HEK293 (cell line): ENCODE measurements around the gene TCF3.

Experiments used
- CTCF ChIA-PET: fragments of 350-600 bp; formaldehyde crosslinking; extraction: SDS; loops from one replicate; lab custom pipeline; 2021; ENCODE audit warnings: antibody characterized with exemption; lab: Yijun Ruan, JAX
- POLR2A ChIA-PET: fragments of 300-600 bp; formaldehyde crosslinking; extraction: SDS; loops from one replicate; lab custom pipeline; 2020; ENCODE audit warnings: antibody characterized with exemption, inconsistent platforms; lab: Yijun Ruan, JAX
- H3K27ac ChIP-seq: fragments of 200-500 bp; sonication (Bioruptor generic); 2 replicates; pipeline ENCODE4 v1.5.1; 2014; ENCODE audit warnings: low read depth, low read length, control low read depth, inconsistent platforms; ENCODE audit errors: extremely low read depth
- H3K36me3 ChIP-seq, 2 experiments: fragments of 200-500 bp in 1 of 2; sonication (Bioruptor generic) in 1 of 2; 1 replicate in 1 of 2; 2 replicates in 1 of 2; pipeline ENCODE4 v1.5.1; 2014 to 2017; ENCODE audit warnings: inconsistent platforms in 2 of 2, low read length in 2 of 2; ENCODE audit not compliant: control insufficient read depth in 2 of 2, insufficient read depth in 1 of 2
- H3K4me1 ChIP-seq: fragments of 200-500 bp; sonication (Bioruptor generic); 2 replicates; pipeline ENCODE4 v1.5.1; 2014; ENCODE audit warnings: mild to moderate bottlenecking, low read length, inconsistent platforms; ENCODE audit not compliant: control insufficient read depth, insufficient read depth
- H3K4me3 ChIP-seq: 2 replicates; pipeline ENCODE4 v1.5.1; 2011; ENCODE audit warnings: low read depth, mild to moderate bottlenecking, control low read depth, low read length, moderate library complexity
- H3K9me3 ChIP-seq: fragments of 200-500 bp; sonication (Bioruptor generic); 2 replicates; pipeline ENCODE4 v1.5.1; 2014; ENCODE audit warnings: low read depth, low read length, inconsistent platforms; ENCODE audit not compliant: control insufficient read depth, insufficient read depth
- HIC1 ChIP-seq: fragments of 450-650 bp; formaldehyde crosslinking; IDR thresholded peaks from 2 replicates; pipeline ENCODE4 v1.5.1; 2016; ENCODE audit warnings: missing biosample characterization, missing genetic modification characterization
- HOXA7 ChIP-seq: sonication (generic); formaldehyde crosslinking; IDR thresholded peaks from 2 replicates; pipeline ENCODE4 v1.8.1; 2022; ENCODE audit warnings: missing genetic modification reagents, borderline replicate concordance
- KLF7 ChIP-seq: fragments of 450-650 bp; formaldehyde crosslinking; IDR thresholded peaks from 2 replicates; pipeline ENCODE4 v1.5.1; 2016; ENCODE audit warnings: missing biosample characterization, missing genetic modification characterization, borderline replicate concordance
- KLF8 ChIP-seq: fragments of 450-650 bp; formaldehyde crosslinking; IDR thresholded peaks from 2 replicates; pipeline ENCODE4 v1.5.1; 2016; ENCODE audit warnings: missing biosample characterization, missing genetic modification characterization
- SCRT2 ChIP-seq: fragments of 450-650 bp; formaldehyde crosslinking; IDR thresholded peaks from 2 replicates; pipeline ENCODE4 v1.5.1; 2016; ENCODE audit warnings: missing biosample characterization, missing genetic modification characterization
- ZFHX2 ChIP-seq: fragments of 450-650 bp; formaldehyde crosslinking; conservative IDR thresholded peaks from 2 replicates; pipeline ENCODE4 v1.5.1; 2016; ENCODE audit warnings: missing biosample characterization, missing genetic modification characterization
- ZFP37 ChIP-seq: fragments of 450-650 bp; formaldehyde crosslinking; IDR thresholded peaks from 2 replicates; pipeline ENCODE4 v1.5.1; 2016; ENCODE audit warnings: missing biosample characterization, missing genetic modification characterization
- ZNF157 ChIP-seq: fragments of 450-650 bp; formaldehyde crosslinking; IDR thresholded peaks from 2 replicates; pipeline ENCODE4 v1.5.1; 2016; ENCODE audit warnings: missing biosample characterization, missing genetic modification characterization
- ZNF18 ChIP-seq: fragments of 450-650 bp; formaldehyde crosslinking; IDR thresholded peaks from 2 replicates; pipeline ENCODE4 v1.5.1; 2016; ENCODE audit warnings: missing biosample characterization, missing genetic modification characterization
- ZNF362 ChIP-seq: fragments of 450-650 bp; formaldehyde crosslinking; IDR thresholded peaks from 2 replicates; pipeline ENCODE4 v1.5.1; 2016; ENCODE audit warnings: missing biosample characterization, missing genetic modification characterization
- ZNF555 ChIP-seq: fragments of 450-650 bp; formaldehyde crosslinking; conservative IDR thresholded peaks from 2 replicates; pipeline ENCODE4 v1.5.1; 2017; ENCODE audit warnings: missing biosample characterization, mild to moderate bottlenecking, missing genetic modification characterization, inconsistent platforms
- ZNF624 ChIP-seq: fragments of 450-650 bp; formaldehyde crosslinking; IDR thresholded peaks from 2 replicates; pipeline ENCODE4 v1.5.1; 2017; ENCODE audit warnings: missing biosample characterization, missing genetic modification characterization
- ZNF692 ChIP-seq: fragments of 450-650 bp; formaldehyde crosslinking; IDR thresholded peaks from 2 replicates; pipeline ENCODE4 v1.5.1; 2016; ENCODE audit warnings: missing biosample characterization, missing genetic modification characterization
- ZNF777 ChIP-seq: fragments of 450-650 bp; formaldehyde crosslinking; IDR thresholded peaks from 2 replicates; pipeline ENCODE4 v1.5.1; 2017; ENCODE audit warnings: missing biosample characterization, missing genetic modification characterization, borderline replicate concordance
- ZSCAN16 ChIP-seq: fragments of 450-650 bp; formaldehyde crosslinking; IDR thresholded peaks from 2 replicates; pipeline ENCODE4 v1.5.1; 2016; ENCODE audit warnings: missing biosample characterization, missing genetic modification characterization
- TF ChIP-seq, protein P1 (sequence below): fragments of 450-650 bp; formaldehyde crosslinking; IDR thresholded peaks from 2 replicates; pipeline ENCODE4 v1.5.1; 2016; ENCODE audit warnings: missing biosample characterization, missing genetic modification characterization
- TF ChIP-seq, protein P2 (sequence below): fragments of 450-650 bp; formaldehyde crosslinking; IDR thresholded peaks from 2 replicates; pipeline ENCODE4 v1.5.0; 2017; ENCODE audit warnings: missing biosample characterization, missing genetic modification characterization, borderline replicate concordance

The TCF3 gene

DNA sequence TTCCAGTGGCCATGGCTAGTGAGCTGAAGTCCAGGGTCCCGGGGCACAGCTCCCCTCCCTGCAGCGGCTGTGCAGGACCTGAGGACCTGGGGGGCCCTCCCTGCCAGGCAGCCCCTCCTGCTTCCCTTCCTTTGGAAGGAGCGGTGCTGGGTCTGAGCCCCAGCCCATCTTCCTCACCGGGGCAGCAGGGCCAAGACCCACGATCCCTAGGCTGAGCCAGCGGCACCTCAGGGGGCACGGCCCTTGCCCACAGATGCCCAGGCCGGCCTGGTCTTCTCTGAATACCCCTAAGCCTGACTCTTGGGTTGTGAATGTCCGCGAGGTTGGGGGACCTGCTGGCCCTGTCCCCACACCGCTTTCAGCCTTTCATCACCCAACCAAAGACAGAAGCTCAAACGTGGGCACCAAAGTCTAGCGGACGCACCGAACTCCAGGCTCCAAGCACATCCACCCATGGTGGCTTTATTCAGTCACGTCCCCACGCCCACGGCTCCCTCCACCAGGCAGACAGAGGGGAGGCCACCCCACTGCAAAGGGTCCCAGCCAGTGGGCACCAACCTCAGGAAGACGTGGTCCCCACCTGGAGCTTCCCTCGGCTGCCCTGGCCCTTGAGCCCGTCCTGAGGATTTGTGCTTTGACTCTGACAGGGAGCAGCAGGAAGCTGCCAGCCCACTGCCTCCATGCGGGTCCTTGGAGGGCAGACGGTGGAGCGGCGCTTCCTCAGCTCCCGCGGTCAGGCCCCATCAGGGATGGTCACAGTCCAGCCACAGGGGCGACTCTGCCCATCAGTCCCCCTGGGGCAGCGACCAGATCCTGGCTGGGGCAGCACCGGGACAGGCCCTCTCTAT is 75.9 kb downstream of the TCF3 start:
- TF ChIP-seq ZFHX2 (tag by site-specific recombination), result 0 out of 2 replicates have a peak, but pooled peaks have one; percentile 17
- TF ChIP-seq, protein P1, sequence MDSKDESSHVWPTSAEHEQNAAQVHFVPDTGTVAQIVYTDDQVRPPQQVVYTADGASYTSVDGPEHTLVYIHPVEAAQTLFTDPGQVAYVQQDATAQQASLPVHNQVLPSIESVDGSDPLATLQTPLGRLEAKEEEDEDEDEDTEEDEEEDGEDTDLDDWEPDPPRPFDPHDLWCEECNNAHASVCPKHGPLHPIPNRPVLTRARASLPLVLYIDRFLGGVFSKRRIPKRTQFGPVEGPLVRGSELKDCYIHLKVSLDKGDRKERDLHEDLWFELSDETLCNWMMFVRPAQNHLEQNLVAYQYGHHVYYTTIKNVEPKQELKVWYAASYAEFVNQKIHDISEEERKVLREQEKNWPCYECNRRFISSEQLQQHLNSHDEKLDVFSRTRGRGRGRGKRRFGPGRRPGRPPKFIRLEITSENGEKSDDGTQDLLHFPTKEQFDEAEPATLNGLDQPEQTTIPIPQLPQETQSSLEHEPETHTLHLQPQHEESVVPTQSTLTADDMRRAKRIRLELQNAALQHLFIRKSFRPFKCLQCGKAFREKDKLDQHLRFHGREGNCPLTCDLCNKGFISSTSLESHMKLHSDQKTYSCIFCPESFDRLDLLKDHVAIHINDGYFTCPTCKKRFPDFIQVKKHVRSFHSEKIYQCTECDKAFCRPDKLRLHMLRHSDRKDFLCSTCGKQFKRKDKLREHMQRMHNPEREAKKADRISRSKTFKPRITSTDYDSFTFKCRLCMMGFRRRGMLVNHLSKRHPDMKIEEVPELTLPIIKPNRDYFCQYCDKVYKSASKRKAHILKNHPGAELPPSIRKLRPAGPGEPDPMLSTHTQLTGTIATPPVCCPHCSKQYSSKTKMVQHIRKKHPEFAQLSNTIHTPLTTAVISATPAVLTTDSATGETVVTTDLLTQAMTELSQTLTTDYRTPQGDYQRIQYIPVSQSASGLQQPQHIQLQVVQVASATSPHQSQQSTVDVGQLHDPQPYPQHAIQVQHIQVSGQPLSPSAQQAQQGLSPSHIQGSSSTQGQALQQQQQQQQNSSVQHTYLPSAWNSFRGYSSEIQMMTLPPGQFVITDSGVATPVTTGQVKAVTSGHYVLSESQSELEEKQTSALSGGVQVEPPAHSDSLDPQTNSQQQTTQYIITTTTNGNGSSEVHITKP (tag by site-specific recombination), result peak; percentile 49; the same call in 1 of the 2 replicates
- no peak for TF ChIP-seq ZNF362 (tag by site-specific recombination)
- 0 out of 2 replicates have a peak, but pooled peaks have one; percentile 12 for TF ChIP-seq ZFP37 (tag by site-specific recombination)
- no peak for TF ChIP-seq KLF7
- 0 out of 2 replicates have a peak, but pooled peaks have one; percentile 45 for TF ChIP-seq HIC1 (tag by site-specific recombination)
- H3K36me3 ChIP-seq, result peaks cover 11 to 48% of the 10 kb centered on the region in 2 experiments
- POLR2A ChIA-PET, result interaction anchor here (2.6 kb wide), 1 partner anchor 11 kb away, joined by 8 read pairs; no protein-coding TSS in a partner anchor
- H3K27ac ChIP-seq, result no peak overlapping the region
- CTCF ChIA-PET, result interaction anchor here (0.5 to 0.8 kb wide), 2 partner anchors 23 to 29 kb away, joined by 3 to 4 read pairs; partner anchors contain the start of gene UQCR11
- no peaks in the 10 kb centered on the region for H3K9me3 ChIP-seq
- no peaks in the 10 kb centered on the region for H3K4me1 ChIP-seq
- no peak overlapping the region for H3K4me3 ChIP-seq

DNA sequence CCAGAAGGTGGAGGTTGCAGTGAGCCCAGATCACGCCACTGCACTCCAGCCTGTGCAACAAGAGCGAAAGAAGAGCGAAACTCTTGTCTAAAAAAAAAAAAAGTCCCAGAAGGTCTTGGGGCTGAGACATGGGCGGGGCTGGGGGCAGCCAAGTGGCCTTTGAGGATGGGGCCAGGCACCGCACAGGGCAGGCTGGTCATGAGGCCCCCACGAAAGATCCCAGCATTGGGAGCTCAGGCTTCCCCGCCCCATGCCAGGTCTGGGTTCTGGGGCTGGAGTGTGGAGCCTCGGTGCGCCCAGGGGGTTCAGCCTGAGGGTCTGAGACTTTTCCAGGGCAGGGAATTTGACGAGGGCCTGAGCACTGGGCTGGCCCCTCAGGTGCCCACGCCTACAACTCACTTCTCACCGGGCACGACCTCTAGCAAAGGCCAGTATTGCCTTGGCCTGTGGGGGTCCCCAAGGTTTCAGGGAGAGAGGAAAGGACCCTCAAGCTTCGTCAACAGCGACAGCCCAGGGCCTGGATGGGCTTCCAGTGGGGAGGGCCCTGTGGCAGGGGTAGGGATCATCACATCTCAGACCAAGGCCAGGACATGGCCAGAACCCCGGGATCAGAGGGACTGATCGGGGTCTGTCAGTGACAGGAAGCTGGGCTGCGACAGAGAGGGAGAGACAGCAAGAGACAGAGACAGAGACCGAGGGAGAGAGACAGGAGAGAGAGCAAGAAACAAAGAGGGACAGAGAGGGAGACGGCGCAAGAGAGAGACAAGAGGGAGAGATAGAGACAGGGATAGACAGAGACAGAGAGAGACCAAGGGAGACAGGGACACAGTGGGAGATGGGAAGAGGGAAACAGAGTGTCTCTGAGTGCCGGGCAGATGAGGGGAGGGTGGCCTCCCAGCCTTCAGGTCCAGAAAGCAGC is 76.8 kb downstream of the TCF3 start:
- H3K4me1 ChIP-seq, result no peaks in the 10 kb centered on the region
- peaks cover 8 to 39% of the 10 kb centered on the region in 2 experiments for H3K36me3 ChIP-seq
- no peak overlapping the region for H3K4me3 ChIP-seq
- H3K9me3 ChIP-seq, result no peaks in the 10 kb centered on the region
- ChIA-PET CTCF (interaction anchor here (0.5 kb wide), 1 partner anchor 22 kb away, joined by 4 read pairs; no protein-coding TSS in a partner anchor), POLR2A (interaction anchor here (1.1 to 2.6 kb wide), 2 partner anchors 11 to 17 kb away, joined by 4 to 8 read pairs; partner anchors contain the start of gene MBD3)
- H3K27ac ChIP-seq, result no peak overlapping the region
- TF ChIP-seq ZSCAN16 (tag by site-specific recombination) (no peak), ZNF624 (tag by site-specific recombination) (no peak), SCRT2 (tag by site-specific recombination) (no peak), ZNF692 (tag by site-specific recombination) (no peak), HOXA7 (CRISPR knock-in tag) (no peak), ZNF777 (no peak), ZNF157 (no peak), ZNF555 (tag by site-specific recombination) (no peak), KLF8 (tag by site-specific recombination) (0 out of 2 replicates have a peak, but pooled peaks have one; percentile 33), ZNF18 (tag by site-specific recombination) (0 out of 2 replicates have a peak, but pooled peaks have one; percentile 4)
- TF ChIP-seq, protein P2, sequence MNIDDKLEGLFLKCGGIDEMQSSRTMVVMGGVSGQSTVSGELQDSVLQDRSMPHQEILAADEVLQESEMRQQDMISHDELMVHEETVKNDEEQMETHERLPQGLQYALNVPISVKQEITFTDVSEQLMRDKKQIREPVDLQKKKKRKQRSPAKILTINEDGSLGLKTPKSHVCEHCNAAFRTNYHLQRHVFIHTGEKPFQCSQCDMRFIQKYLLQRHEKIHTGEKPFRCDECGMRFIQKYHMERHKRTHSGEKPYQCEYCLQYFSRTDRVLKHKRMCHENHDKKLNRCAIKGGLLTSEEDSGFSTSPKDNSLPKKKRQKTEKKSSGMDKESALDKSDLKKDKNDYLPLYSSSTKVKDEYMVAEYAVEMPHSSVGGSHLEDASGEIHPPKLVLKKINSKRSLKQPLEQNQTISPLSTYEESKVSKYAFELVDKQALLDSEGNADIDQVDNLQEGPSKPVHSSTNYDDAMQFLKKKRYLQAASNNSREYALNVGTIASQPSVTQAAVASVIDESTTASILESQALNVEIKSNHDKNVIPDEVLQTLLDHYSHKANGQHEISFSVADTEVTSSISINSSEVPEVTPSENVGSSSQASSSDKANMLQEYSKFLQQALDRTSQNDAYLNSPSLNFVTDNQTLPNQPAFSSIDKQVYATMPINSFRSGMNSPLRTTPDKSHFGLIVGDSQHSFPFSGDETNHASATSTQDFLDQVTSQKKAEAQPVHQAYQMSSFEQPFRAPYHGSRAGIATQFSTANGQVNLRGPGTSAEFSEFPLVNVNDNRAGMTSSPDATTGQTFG, result no peak
